K562 (cell line): ENCODE results near the gene SOX2. TPM values are rescaled to one million over a fixed set of nuclear protein-coding genes. Genes with fewer than 3 reads are reported as not detected.

Source experiments
- ATAC-seq: fragments of 200-7000 bp; cut with Tn5 transposase; 3 replicates; pipeline ENCODE4 v1.9.1; 2020; ENCODE audit warnings: moderate library complexity
- BruUV-seq: library from RNA; stranded (reverse); fragments of 400-500 nt; replicated peaks from 2 replicates; lab custom pipeline; 2021; lab: Mats Ljungman, UMichigan
- CTCF ChIA-PET: fragments of 300-600 bp; formaldehyde crosslinking; extraction: SDS; loops from one replicate; lab custom pipeline; 2021; ENCODE audit warnings: low intra/inter-chr PET ratio; lab: Yijun Ruan, JAX
- POLR2A ChIA-PET: fragments of 300-600, 350-650 bp; sonication (Branson Sonifier 250); formaldehyde crosslinking; extraction: SDS; loops from one replicate; lab custom pipeline; 2021; ENCODE audit warnings: antibody characterized with exemption, inconsistent platforms; lab: Yijun Ruan, JAX
- DNase-seq, 4 experiments: peaks; one replicate each; pipeline versions ENCODE4 v3.0.0 to v3.0.0-alpha.2; 2011 to 2018; ENCODE audit warnings: low spot score in 3 of 4, mixed read lengths in 3 of 4; ENCODE audit errors: extremely low read depth in 1 of 4
- FAIRE-seq: peaks from 2 replicates; lab custom pipeline; 2011; peaks lifted over from hg19 to GRCh38; lab: Jason Lieb, UNC
- H2AFZ ChIP-seq: 2 replicates; pipeline ENCODE4 v1.6.0; 2011; ENCODE audit warnings: low read depth, low read length, control low read depth, inconsistent platforms
- H3K27ac ChIP-seq: fragments of 200-600 bp; 3 replicates; pipeline ENCODE4 v1.8.0; 2011; ENCODE audit warnings: low read depth, mild to moderate bottlenecking, control low read depth, inconsistent platforms, low read length, moderate library complexity, mixed read lengths; ENCODE audit errors: extremely low read depth
- H3K27me3 ChIP-seq, 2 experiments: fragments of 300-600 bp in 1 of 2; 2 replicates in 1 of 2; 3 replicates in 1 of 2; pipeline versions ENCODE4 v1.6.0 to v1.8.0; 2011; ENCODE audit warnings: inconsistent platforms in 2 of 2, low read length in 2 of 2, mild to moderate bottlenecking in 1 of 2, mixed read lengths in 1 of 2, moderate library complexity in 1 of 2; ENCODE audit not compliant: control insufficient read depth in 2 of 2, insufficient read depth in 2 of 2
- H3K36me3 ChIP-seq: fragments of 300-600 bp; 3 replicates; pipeline ENCODE4 v1.8.0; 2011; ENCODE audit warnings: mild to moderate bottlenecking, low read length, inconsistent platforms; ENCODE audit not compliant: control insufficient read depth, insufficient read depth
- H3K4me1 ChIP-seq, 2 experiments: fragments of 200-600 bp in 1 of 2; replicated peaks in 1 of 2; 2 replicates in 1 of 2; 3 replicates in 1 of 2; pipeline versions ENCODE4 v1.5.1 to v1.8.0; 2011; ENCODE audit warnings: inconsistent platforms in 2 of 2, low read length in 2 of 2, mild to moderate bottlenecking in 1 of 2, mixed read lengths in 1 of 2, moderate library complexity in 1 of 2; ENCODE audit not compliant: control insufficient read depth in 2 of 2, insufficient read depth in 2 of 2
- H3K4me2 ChIP-seq: 2 replicates; pipeline ENCODE4 v1.6.1; 2011; ENCODE audit warnings: low read length, control low read depth, inconsistent platforms, mixed read lengths; ENCODE audit not compliant: insufficient read depth
- H3K4me3 ChIP-seq: fragments of 200-600 bp; sonication (generic), shearing (Covaris generic); 2 replicates; pipeline ENCODE4 v1.5.1; 2016; ENCODE audit warnings: control low read depth, inconsistent platforms
- H3K79me2 ChIP-seq: fragments of 200-600 bp; 3 replicates; pipeline ENCODE4 v1.8.0; 2011; ENCODE audit warnings: low read length, inconsistent platforms; ENCODE audit not compliant: control insufficient read depth, insufficient read depth
- H3K9ac ChIP-seq, 2 experiments: 2 replicates each; pipeline versions ENCODE4 v1.6.0 to v1.6.1; 2011; ENCODE audit warnings: low read depth in 2 of 2, low read length in 2 of 2, control low read depth in 1 of 2, inconsistent platforms in 1 of 2, mild to moderate bottlenecking in 1 of 2, mixed read lengths in 1 of 2; ENCODE audit not compliant: insufficient read depth in 1 of 2
- H3K9me1 ChIP-seq: one replicate; pipeline ENCODE4 v1.6.0; 2011; ENCODE audit warnings: inconsistent platforms, mild to moderate bottlenecking, low read length, moderate library complexity; ENCODE audit not compliant: control insufficient read depth, insufficient read depth
- H3K9me3 ChIP-seq: replicated peaks from 2 replicates; pipeline ENCODE4 v1.5.1; 2011; ENCODE audit warnings: low read depth, low read length, inconsistent platforms; ENCODE audit not compliant: control insufficient read depth, insufficient read depth
- H4K20me1 ChIP-seq: replicated peaks from 2 replicates; pipeline ENCODE4 v1.6.1; 2011; ENCODE audit warnings: low read length, inconsistent platforms, mixed read lengths; ENCODE audit not compliant: control insufficient read depth, insufficient read depth
- DIDO1 ChIP-seq: fragments of 450-650 bp; IDR thresholded peaks from 2 replicates; pipeline ENCODE4 v1.6.1; 2016; ENCODE audit warnings: low read depth, missing biosample characterization, missing genetic modification characterization
- GATA2 ChIP-seq: sonication (generic); formaldehyde crosslinking; IDR thresholded peaks from 2 replicates; pipeline ENCODE4 v1.4.0; 2020; ENCODE audit warnings: mild to moderate bottlenecking, missing genetic modification reagents
- GATAD2A ChIP-seq: fragments of 450-650 bp; IDR thresholded peaks from 2 replicates; pipeline ENCODE4 v1.6.1; 2017
- SIX5 ChIP-seq, 2 experiments: IDR thresholded peaks; 2 replicates each; pipeline ENCODE4 v1.6.1; 2011; ENCODE audit warnings: low read length in 2 of 2, borderline replicate concordance in 1 of 2, low read depth in 1 of 2, mild to moderate bottlenecking in 1 of 2, moderate library complexity in 1 of 2; ENCODE audit not compliant: insufficient read depth in 1 of 2
- SRF ChIP-seq, 2 experiments: fragments of 250-450, 450-650 bp in 1 of 2; sonication (Bioruptor Pico) in 1 of 2; sonication (generic) in 1 of 2; formaldehyde crosslinking; IDR thresholded peaks; 2 replicates each; pipeline versions ENCODE4 v1.5.0 to v1.5.1; 2020 to 2022; ENCODE audit warnings: mild to moderate bottlenecking in 1 of 2, missing genetic modification reagents in 1 of 2
- ZNF133 ChIP-seq: fragments of 250-450 bp; sonication (Bioruptor Pico); IDR thresholded peaks from 2 replicates; pipeline ENCODE4 v1.4.0; 2020; ENCODE audit warnings: mild to moderate bottlenecking
- ZNF445 ChIP-seq: fragments of 250-450 bp; sonication (Bioruptor Pico); IDR thresholded peaks from 2 replicates; pipeline ENCODE4 v1.4.0; 2020; ENCODE audit warnings: low read depth, mild to moderate bottlenecking, moderate library complexity
- ZNF644 ChIP-seq: fragments of 200-800 bp; sonication (Bioruptor generic); IDR thresholded peaks from 2 replicates; pipeline ENCODE4 v1.6.1; 2016; ENCODE audit warnings: low read depth, missing genetic modification characterization, missing compliant biosample characterization
- ZNF668 ChIP-seq: fragments of 250-450 bp; sonication (Bioruptor Pico); IDR thresholded peaks from 2 replicates; pipeline ENCODE4 v1.8.0; 2022; ENCODE audit warnings: mild to moderate bottlenecking, inconsistent platforms
- ZNF699 ChIP-seq: fragments of 250-450 bp; sonication (Bioruptor Pico); IDR thresholded peaks from 2 replicates; pipeline ENCODE4 v1.8.0; 2021; ENCODE audit warnings: mild to moderate bottlenecking, moderate library complexity; ENCODE audit not compliant: insufficient replicate concordance
- WGBS: fragments of 100-300 bp; shearing (Covaris generic); methylation state at CpG from one replicate; pipeline ENCODE4 v1.1.6; 2016; ENCODE audit warnings: low coverage, mixed read lengths; ENCODE audit not compliant: insufficient coverage; ENCODE audit errors: missing lambda C conversion rate; 5-methylcytosine and 5-hydroxymethylcytosine counted together
- in situ Hi-C: fragments of 300-500 bp; cut with MboI; formaldehyde crosslinking; loops from 4 replicates; pipeline ENCODE4 v1.15.0; 2018; ENCODE audit warnings: inconsistent platforms, mixed read lengths
- intact Hi-C: fragments of 100-400 bp; cut with micrococcal nuclease; formaldehyde crosslinking; loops from 2 replicates; pipeline ENCODE4 v1.14.2; 2022
- polyA plus RNA-seq, 8 experiments: library from polyadenylated mRNA; depleted of rRNA in 4 of 8; stranded (reverse) in 5 of 8; unstranded in 3 of 8; fragments of >200 nt; fragmentation: Nextera tagmentation in 2 of 8; fragmentation: Illumina TruSeq in 1 of 8; extraction: Ambion mirVana in 2 of 8; extraction: Trizol in 1 of 8; gene quantifications; 2 replicates each; pipeline versions ENCODE4 v1.2.1 to v1.2.3, GENCODE V29; 2011 to 2014; ENCODE audit warnings: inconsistent platforms in 1 of 8, missing spikeins in 1 of 8
- total RNA-seq, 7 experiments: library from RNA; depleted of rRNA in 6 of 7; stranded (reverse); fragments of >200 nt in 6 of 7; fragmentation: Illumina TruSeq in 2 of 7; extraction: Trizol in 2 of 7; gene quantifications; 2 replicates each; pipeline versions ENCODE4 v1.2.1 to v1.2.3, GENCODE V29; 2011 to 2021; ENCODE audit warnings: low replicate concordance in 1 of 7
- TF ChIP-seq, protein P1 (sequence below): fragments of 450-650 bp; IDR thresholded peaks from 2 replicates; pipeline ENCODE4 v1.6.1; 2017; ENCODE audit warnings: mild to moderate bottlenecking, moderate library complexity
- TF ChIP-seq, protein P2 (sequence below), 2 experiments: fragments of 450-650 bp; IDR thresholded peaks; 2 replicates each; pipeline ENCODE4 v1.6.1; 2016; ENCODE audit warnings: mild to moderate bottlenecking in 2 of 2, borderline replicate concordance in 1 of 2, low read depth in 1 of 2, moderate library complexity in 1 of 2

The SOX2 gene
- total and polyA plus RNA-seq, 9 of the 15 experiments (the other 6 are each of a cell fraction or from before 2014, with no cell fraction given), result 0.07 TPM; not detected in 8

DNA sequence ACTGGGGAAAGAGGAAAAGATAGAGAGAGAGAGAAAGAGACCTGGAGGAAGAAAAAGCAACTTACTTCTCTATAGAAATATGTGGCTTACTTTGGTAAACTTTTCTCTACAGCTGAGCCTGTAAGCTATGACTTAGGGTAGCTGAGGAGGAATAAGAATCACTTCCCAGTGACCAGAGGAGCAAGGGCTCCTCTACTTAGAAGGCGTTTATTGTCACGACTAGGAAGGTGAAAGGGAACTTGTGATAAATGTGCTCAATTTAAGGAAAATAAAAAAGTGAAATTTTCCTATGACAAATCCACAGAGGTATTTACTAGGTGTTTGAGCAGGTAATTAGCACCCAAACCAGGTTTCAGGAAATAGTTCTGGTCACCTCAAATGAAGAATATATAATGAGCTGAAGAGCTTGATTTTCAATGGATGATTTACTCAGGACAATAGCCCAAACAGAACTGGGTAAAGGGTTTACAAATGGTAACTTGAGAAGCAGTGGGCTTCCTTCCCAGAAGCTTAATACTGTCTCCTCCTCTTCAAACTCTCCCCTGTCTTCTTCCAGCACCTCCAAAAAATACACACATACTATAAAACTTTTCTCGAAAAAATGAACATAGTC is 46.1 kb downstream of the SOX2 start:
- Histone ChIP-seq H3K4me2 (no peak overlapping the region), H3K4me3 (no peak overlapping the region), H3K9me3 (no peaks in the 10 kb centered on the region), H3K9me1 (no peaks in the 10 kb centered on the region), H3K27ac (no peak overlapping the region), H3K79me2 (no peaks in the 10 kb centered on the region), H3K4me1 (no peaks in the 10 kb centered on the region), H3K9ac (no peak overlapping the region), H3K27me3 (no peaks in the 10 kb centered on the region), H4K20me1 (no peaks in the 10 kb centered on the region), H3K36me3 (no peaks in the 10 kb centered on the region), H2AFZ (no peak overlapping the region)
- no TSS peak for BruUV-seq
- DNase-seq, result no peak
- ChIA-PET POLR2A (no interaction called here), CTCF (interaction anchor here (0.7 kb wide), 1 partner anchor 425 kb away, joined by 6 read pairs; no protein-coding TSS in a partner anchor)
- no peak for FAIRE-seq
- intact Hi-C loops, result no loop called here
- in situ Hi-C loops, result no loop called here
- WGBS, result 0% methylated on average over 3 of the region's 3 CpGs
- no peak for ATAC-seq
- TF ChIP-seq ZNF699 (CRISPR knock-in tag) (no peak), ZNF133 (CRISPR knock-in tag) (no peak), GATA2 (CRISPR knock-in tag) (no peak), SIX5 (IDR thresholded peaks at IDR 0.05; ENCODE audit: borderline replicate concordance in 1 of 2, insufficient read depth in 1 of 2, low read depth in 1 of 2, low read length in 2 of 2) (no peak), ZNF445 (no peak), SRF (CRISPR knock-in tag; IDR thresholded peaks at IDR 0.05) (no peak), ZNF644 (no peak), ZNF668 (CRISPR knock-in tag) (no peak), GATAD2A (no peak), DIDO1 (tag) (no peak)
- TF ChIP-seq, protein P1, sequence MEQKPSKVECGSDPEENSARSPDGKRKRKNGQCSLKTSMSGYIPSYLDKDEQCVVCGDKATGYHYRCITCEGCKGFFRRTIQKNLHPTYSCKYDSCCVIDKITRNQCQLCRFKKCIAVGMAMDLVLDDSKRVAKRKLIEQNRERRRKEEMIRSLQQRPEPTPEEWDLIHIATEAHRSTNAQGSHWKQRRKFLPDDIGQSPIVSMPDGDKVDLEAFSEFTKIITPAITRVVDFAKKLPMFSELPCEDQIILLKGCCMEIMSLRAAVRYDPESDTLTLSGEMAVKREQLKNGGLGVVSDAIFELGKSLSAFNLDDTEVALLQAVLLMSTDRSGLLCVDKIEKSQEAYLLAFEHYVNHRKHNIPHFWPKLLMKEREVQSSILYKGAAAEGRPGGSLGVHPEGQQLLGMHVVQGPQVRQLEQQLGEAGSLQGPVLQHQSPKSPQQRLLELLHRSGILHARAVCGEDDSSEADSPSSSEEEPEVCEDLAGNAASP, result no peak
- TF ChIP-seq, protein P2, sequence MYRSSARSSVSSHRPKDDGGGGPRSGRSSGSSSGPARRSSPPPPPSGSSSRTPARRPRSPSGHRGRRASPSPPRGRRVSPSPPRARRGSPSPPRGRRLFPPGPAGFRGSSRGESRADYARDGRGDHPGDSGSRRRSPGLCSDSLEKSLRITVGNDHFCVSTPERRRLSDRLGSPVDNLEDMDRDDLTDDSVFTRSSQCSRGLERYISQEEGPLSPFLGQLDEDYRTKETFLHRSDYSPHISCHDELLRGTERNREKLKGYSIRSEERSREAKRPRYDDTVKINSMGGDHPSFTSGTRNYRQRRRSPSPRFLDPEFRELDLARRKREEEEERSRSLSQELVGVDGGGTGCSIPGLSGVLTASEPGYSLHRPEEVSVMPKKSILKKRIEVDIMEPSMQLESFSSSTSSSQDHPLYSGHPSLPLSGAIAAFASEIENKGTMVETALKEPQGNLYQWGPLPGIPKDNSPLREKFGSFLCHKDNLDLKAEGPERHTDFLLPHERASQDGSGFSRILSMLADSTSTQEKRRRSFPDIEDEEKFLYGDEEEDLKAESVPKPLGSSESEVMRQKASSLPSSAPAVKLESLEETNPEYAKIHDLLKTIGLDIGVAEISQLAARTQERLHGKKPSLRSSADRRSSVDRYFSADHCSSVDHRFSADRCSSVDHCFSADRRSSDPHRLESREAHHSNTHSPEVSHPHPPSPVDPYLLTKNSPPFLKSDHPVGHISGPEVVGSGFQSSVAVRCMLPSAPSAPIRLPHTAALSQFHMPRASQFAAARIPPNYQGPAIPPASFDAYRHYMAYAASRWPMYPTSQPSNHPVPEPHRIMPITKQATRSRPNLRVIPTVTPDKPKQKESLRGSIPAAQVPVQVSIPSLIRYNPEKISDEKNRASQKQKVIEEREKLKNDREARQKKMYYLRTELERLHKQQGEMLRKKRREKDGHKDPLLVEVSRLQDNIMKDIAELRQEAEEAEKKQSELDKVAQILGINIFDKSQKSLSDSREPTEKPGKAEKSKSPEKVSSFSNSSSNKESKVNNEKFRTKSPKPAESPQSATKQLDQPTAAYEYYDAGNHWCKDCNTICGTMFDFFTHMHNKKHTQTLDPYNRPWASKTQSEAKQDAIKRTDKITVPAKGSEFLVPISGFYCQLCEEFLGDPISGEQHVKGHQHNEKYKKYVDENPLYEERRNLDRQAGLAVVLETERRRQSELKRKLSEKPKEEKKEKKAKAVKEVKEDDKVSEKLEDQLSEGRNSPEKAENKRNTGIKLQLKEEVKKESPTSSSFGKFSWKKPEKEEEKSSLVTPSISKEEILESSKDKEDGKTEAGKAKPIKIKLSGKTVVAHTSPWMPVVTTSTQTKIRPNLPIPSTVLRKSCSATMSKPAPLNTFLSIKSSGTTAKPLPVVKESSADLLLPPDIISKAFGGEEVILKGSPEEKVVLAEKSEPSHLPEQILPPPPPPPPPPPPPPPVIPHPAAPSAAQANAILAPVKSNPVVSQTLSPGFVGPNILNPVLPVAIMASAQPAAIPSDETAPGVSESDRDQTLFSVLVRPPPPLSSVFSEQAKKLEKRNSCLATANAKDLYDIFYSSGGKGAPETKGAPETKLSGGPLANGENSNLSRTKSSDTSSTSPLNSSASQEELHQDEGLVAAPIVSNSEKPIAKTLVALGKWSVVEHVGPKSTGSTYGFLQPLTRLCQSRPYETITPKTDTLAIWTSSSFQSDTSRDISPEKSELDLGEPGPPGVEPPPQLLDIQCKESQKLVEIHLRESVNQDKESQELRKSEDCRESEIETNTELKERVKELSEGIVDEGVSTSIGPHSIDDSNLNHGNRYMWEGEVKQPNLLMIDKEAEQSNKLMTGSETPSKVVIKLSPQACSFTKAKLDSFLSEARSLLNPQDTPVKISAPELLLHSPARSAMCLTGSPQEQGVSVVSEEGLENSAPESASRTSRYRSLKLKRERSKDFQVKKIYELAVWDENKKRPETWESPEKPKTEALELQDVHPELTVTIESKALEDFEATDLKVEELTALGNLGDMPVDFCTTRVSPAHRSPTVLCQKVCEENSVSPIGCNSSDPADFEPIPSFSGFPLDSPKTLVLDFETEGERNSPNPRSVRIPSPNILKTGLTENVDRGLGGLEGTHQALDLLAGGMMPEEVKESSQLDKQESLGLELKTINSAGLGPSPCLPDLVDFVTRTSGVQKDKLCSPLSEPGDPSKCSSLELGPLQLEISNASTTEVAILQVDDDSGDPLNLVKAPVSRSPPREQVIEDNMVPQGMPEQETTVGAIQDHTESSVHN (IDR thresholded peaks at IDR 0.05; ENCODE audit: borderline replicate concordance in 1 of 2, low read depth in 1 of 2), result no peak
